Measurements from ENCODE around the gene AGXT2. TPM values are rescaled to one million over a fixed set of nuclear protein-coding genes. Genes with fewer than 3 reads are reported as not detected.

AGXT2 gene
- total and polyA plus RNA-seq, 9 of the 15 experiments (the other 6 are each of a cell fraction or from before 2014, with no cell fraction given): not detected

DNA sequence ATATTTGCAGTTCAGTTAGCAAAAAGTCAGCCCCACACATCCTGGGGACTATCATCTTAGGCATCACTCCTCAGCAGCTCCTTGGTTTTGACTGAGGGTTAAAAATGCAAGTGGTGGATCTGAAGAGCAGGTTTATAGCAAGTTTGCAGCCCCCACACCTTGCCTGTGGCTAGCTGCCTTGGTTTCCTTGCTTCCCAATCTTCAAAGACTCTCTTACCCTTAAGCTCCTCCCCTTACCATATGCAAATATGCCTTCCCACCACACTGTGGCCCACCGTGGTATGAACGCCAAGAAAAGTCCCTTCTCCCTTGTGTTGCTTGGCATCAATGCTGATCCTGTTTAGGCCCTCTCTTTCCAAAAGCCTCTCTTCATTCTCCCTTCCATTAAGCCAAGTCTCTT is 45.0 kb upstream of the AGXT2 start:
- DNase-seq (ENCODE audit: extremely low read depth in 1 of 4, low spot score in 3 of 4): no peak
- WGBS (ENCODE audit: insufficient coverage, low coverage, missing lambda C conversion rate): 2% methylated on average over 2 of the region's 2 CpGs
- no peak for FAIRE-seq
- H3K9ac ChIP-seq (ENCODE audit: insufficient read depth in 1 of 2, low read depth in 2 of 2, low read length in 2 of 2): no peak overlapping the region
- H3K79me2 ChIP-seq (ENCODE audit: control insufficient read depth, insufficient read depth, low read length): no peaks in the 10 kb centered on the region
- no peak overlapping the region for H3K4me2 ChIP-seq (ENCODE audit: insufficient read depth, low read length)
- in situ Hi-C loops (cut with MboI): loop anchor here (5.0 kb wide), 1 partner anchor 830 kb away; no protein-coding TSS in a partner anchor
- no peaks in the 10 kb centered on the region for H3K4me1 ChIP-seq (replicated peaks in 1 of 2; ENCODE audit: control insufficient read depth in 2 of 2, insufficient read depth in 2 of 2, low read length in 2 of 2)
- H3K27me3 ChIP-seq (ENCODE audit: control insufficient read depth in 2 of 2, insufficient read depth in 2 of 2, low read length in 2 of 2): no peaks in the 10 kb centered on the region
- H3K9me3 ChIP-seq (replicated peaks; ENCODE audit: control insufficient read depth, insufficient read depth, low read depth, low read length): no peaks in the 10 kb centered on the region
- ChIA-PET POLR2A (no interaction called here), CTCF (ENCODE audit: low intra/inter-chr PET ratio) (interaction anchor here (0.7 kb wide), 1 partner anchor 361 kb away, joined by 3 read pairs; no protein-coding TSS in a partner anchor)
- H3K27ac ChIP-seq (ENCODE audit: extremely low read depth, low read depth, low read length): no peak overlapping the region
- no peaks in the 10 kb centered on the region for H3K9me1 ChIP-seq (ENCODE audit: control insufficient read depth, insufficient read depth, low read length)
- no peaks in the 10 kb centered on the region for H3K36me3 ChIP-seq (ENCODE audit: control insufficient read depth, insufficient read depth, low read length)
- no TSS peak for BruUV-seq (replicated peaks)
- H4K20me1 ChIP-seq (replicated peaks; ENCODE audit: control insufficient read depth, insufficient read depth, low read length): no peaks in the 10 kb centered on the region
- H2AFZ ChIP-seq (ENCODE audit: low read depth, low read length): no peak overlapping the region
- ATAC-seq: no peak
- intact Hi-C loops (cut with micrococcal nuclease): no loop called here
- no peak for TF ChIP-seq SRSF1 (IDR thresholded peaks at IDR 0.05; ENCODE audit: low read depth, low read length)
- no peak for TF ChIP-seq CBX5 (IDR thresholded peaks at IDR 0.05; ENCODE audit: borderline replicate concordance, low read depth)
- no peak for TF ChIP-seq TAF15 (IDR thresholded peaks at IDR 0.05; ENCODE audit: low read depth, low read length)
- no peak for TF ChIP-seq NCOA6 (IDR thresholded peaks at IDR 0.05)
- TF ChIP-seq ZNF785 (CRISPR knock-in tag; IDR thresholded peaks at IDR 0.05): no peak
- TF ChIP-seq SNIP1 (IDR thresholded peaks at IDR 0.05; ENCODE audit: low read depth): no peak
- no peak for TF ChIP-seq SLC30A9 (CRISPR knock-in tag; IDR thresholded peaks at IDR 0.05)
- TF ChIP-seq, protein P1, sequence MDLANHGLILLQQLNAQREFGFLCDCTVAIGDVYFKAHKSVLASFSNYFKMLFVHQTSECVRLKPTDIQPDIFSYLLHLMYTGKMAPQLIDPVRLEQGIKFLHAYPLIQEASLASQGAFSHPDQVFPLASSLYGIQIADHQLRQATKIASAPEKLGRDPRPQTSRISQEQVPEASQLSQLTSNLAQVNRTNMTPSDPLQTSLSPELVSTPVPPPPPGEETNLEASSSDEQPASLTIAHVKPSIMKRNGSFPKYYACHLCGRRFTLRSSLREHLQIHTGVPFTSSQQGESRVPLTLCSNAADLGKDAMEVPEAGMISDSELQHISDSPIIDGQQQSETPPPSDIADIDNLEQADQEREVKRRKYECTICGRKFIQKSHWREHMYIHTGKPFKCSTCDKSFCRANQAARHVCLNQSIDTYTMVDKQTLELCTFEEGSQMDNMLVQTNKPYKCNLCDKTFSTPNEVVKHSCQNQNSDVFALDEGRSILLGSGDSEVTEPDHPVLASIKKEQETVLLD (IDR thresholded peaks at IDR 0.05): no peak
- TF ChIP-seq ELF1 (tag; IDR thresholded peaks at IDR 0.05): no peak
- TF ChIP-seq TFE3 (CRISPR knock-in tag; IDR thresholded peaks at IDR 0.05): no peak
- TF ChIP-seq ZKSCAN8 (CRISPR knock-in tag; IDR thresholded peaks at IDR 0.05): no peak
- no peak for TF ChIP-seq TGIF2 (CRISPR knock-in tag; IDR thresholded peaks at IDR 0.05)
- no peak for TF ChIP-seq MCM7 (IDR thresholded peaks at IDR 0.05)
- TF ChIP-seq, protein P2, sequence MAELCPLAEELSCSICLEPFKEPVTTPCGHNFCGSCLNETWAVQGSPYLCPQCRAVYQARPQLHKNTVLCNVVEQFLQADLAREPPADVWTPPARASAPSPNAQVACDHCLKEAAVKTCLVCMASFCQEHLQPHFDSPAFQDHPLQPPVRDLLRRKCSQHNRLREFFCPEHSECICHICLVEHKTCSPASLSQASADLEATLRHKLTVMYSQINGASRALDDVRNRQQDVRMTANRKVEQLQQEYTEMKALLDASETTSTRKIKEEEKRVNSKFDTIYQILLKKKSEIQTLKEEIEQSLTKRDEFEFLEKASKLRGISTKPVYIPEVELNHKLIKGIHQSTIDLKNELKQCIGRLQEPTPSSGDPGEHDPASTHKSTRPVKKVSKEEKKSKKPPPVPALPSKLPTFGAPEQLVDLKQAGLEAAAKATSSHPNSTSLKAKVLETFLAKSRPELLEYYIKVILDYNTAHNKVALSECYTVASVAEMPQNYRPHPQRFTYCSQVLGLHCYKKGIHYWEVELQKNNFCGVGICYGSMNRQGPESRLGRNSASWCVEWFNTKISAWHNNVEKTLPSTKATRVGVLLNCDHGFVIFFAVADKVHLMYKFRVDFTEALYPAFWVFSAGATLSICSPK (IDR thresholded peaks at IDR 0.05; ENCODE audit: borderline replicate concordance): no peak
- TF ChIP-seq FOXK2 (conservative IDR thresholded peaks at IDR 0.05 in 1 of 2, IDR thresholded peaks at IDR 0.05 in 1 of 2; ENCODE audit: low read depth in 2 of 2): no peak
- no peak for TF ChIP-seq ZBTB1 (CRISPR knock-in tag; IDR thresholded peaks at IDR 0.05; ENCODE audit: borderline replicate concordance, low read depth)
- no peak for TF ChIP-seq CBX3 (IDR thresholded peaks at IDR 0.05; ENCODE audit: borderline replicate concordance in 1 of 2, low read length in 2 of 2)
- TF ChIP-seq, protein P3, sequence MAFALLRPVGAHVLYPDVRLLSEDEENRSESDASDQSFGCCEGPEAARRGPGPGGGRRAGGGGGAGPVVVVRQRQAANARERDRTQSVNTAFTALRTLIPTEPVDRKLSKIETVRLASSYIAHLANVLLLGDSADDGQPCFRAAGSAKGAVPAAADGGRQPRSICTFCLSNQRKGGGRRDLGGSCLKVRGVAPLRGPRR (CRISPR knock-in tag; IDR thresholded peaks at IDR 0.05): no peak
- H3K4me3 ChIP-seq: no peak overlapping the region

Data from K562 (cell line).